ENCODE measurements around the gene GIPR.
"Not testable (repeated sequence)": the region's sequence is repeated elsewhere in the genome, so short reads cannot be mapped to it uniquely, and the experiment has no call there.

The GIPR gene

GRCh38 chr19:45717131-45717982 is 49.3 kb downstream of the GIPR start:
- no peak for TF ChIP-seq ZNF274 (IDR thresholded peaks at IDR 0.05; ENCODE audit: low read depth, low read length)
- H3K4me3 ChIP-seq (ENCODE audit: low read length) = peak overlapping the region; percentile 94

GRCh38 chr19:45717983-45718650 is 50.1 kb downstream of the GIPR start:
- peak overlapping the region; percentile 59; the same call in 1 of the 2 replicates for H3K4me3 ChIP-seq (ENCODE audit: low read length)

DNA sequence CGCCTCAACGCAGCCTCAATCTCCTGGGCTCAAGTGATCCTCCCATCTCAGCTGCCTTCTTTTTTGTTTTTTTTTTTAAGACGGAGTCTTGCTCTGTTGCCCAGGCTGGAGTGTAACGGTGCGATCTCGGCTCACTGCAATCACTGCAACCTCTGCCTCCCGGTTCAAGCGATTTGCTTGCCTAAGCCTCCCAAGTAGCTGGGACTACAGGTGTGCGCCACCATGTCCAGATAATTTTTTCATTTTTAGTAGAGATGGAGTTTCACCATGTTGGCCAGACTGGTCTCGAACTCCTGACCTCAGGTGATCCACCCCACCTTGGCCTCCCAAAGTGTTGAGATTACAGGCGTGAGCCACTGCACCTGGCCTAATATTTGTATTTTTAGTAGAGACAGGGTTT is 52.0 kb downstream of the GIPR start:
- not testable (repeated sequence) for H3K4me3 ChIP-seq (ENCODE audit: low read length)

More at GRCh38 chr19:45717983-45718650, 50.1 kb downstream of the GIPR start:
- TF ChIP-seq ZNF274 (IDR thresholded peaks at IDR 0.05; ENCODE audit: low read depth, low read length) = no peak

GRCh38 chr19:45728683-45729082 is 60.7 kb downstream of the GIPR start:
- not testable (repeated sequence) for H3K4me3 ChIP-seq (ENCODE audit: low read length)

GRCh38 chr19:45729800-45730290 is 61.8 kb downstream of the GIPR start:
- peak overlapping the region; percentile 93 for H3K4me3 ChIP-seq (ENCODE audit: low read length)
- no peak for TF ChIP-seq ZNF274 (IDR thresholded peaks at IDR 0.05; ENCODE audit: low read depth, low read length)

- peak within 1 kb of the TSS; percentile 93 for H3K4me3 ChIP-seq (ENCODE audit: low read length)
- TF ChIP-seq ZNF274 (IDR thresholded peaks at IDR 0.05; ENCODE audit: low read depth, low read length) = no peak
These were observed 62.6 kb downstream of the GIPR start, which contains the start of gene FBXO46 for GRCh38 chr19:45730368-45731288. TSS of gene FBXO46 (minus strand) at chr19:45730896. CDS start at chr19:45713495, 17,401 bp downstream.

All from GM08714 (cell line).